A549 (cell line): ENCODE measurements around the gene CKAP5.

Source experiments
- CEBPB ChIP-seq, 2 experiments: fragments of >200 bp in 1 of 2; sonication (Bioruptor Twin) in 1 of 2; formaldehyde crosslinking in 1 of 2; IDR thresholded peaks; 2 replicates each; pipeline ENCODE4 v1.6.1; 2012 to 2016
- EP300 ChIP-seq, 2 experiments: fragments of >200 bp; sonication (Bioruptor Twin); formaldehyde crosslinking; IDR thresholded peaks; 2 replicates in 1 of 2; 3 replicates in 1 of 2; pipeline ENCODE4 v1.6.1; 2016 to 2017
- PHF8 ChIP-seq: fragments of 200-600 bp; sonication (generic); IDR thresholded peaks from 2 replicates; pipeline ENCODE4 v1.6.1; 2016; ENCODE audit warnings: low read depth, mild to moderate bottlenecking, antibody characterized with exemption, moderate library complexity, borderline replicate concordance
- RCOR1 ChIP-seq: fragments of 150-350 bp; IDR thresholded peaks from 2 replicates; pipeline ENCODE4 v1.6.1; 2014; ENCODE audit warnings: antibody characterized with exemption, low read length, low read depth
- RFX5 ChIP-seq: fragments of 450-650 bp; IDR thresholded peaks from 2 replicates; pipeline ENCODE4 v1.7.1; 2014; ENCODE audit warnings: antibody characterized with exemption, mild to moderate bottlenecking, moderate library complexity
- ZFP36 ChIP-seq: fragments of 450-650 bp; IDR thresholded peaks from 2 replicates; pipeline ENCODE4 v1.6.1; 2014; ENCODE audit warnings: borderline replicate concordance; ENCODE audit not compliant: partially characterized antibody
- TF ChIP-seq, protein P1 (sequence below): fragments of >200 bp; sonication (Bioruptor Twin); formaldehyde crosslinking; IDR thresholded peaks from 3 replicates; pipeline ENCODE4 v1.5.1; 2016
- TF ChIP-seq, protein P2 (sequence below): fragments of 200-600 bp; sonication (generic); IDR thresholded peaks from 2 replicates; pipeline ENCODE4 v1.6.1; 2016; ENCODE audit warnings: antibody characterized with exemption, mild to moderate bottlenecking, moderate library complexity

DNA sequence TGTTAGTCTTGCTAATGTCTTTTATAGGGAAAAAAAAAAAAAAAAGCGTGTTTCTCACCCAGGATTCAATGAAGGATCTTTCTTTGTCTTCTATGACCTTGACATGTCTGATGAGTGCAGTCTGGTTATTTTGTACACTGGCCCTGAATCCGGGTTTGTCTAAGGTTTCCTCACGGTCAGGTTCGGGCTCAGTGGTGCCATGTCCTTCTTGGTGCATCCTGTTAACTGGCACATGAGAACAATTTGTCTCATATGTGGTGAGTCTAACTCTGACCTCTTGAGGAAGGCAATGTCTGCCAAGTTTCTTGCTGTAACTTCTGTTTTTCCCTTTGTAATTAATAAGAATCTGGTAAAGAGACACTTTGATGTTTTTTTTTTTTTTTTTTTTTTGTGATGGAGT is 114.5 kb downstream of the CKAP5 start:
- no peak for TF ChIP-seq RFX5
- TF ChIP-seq RCOR1: no peak
- TF ChIP-seq, protein P1, sequence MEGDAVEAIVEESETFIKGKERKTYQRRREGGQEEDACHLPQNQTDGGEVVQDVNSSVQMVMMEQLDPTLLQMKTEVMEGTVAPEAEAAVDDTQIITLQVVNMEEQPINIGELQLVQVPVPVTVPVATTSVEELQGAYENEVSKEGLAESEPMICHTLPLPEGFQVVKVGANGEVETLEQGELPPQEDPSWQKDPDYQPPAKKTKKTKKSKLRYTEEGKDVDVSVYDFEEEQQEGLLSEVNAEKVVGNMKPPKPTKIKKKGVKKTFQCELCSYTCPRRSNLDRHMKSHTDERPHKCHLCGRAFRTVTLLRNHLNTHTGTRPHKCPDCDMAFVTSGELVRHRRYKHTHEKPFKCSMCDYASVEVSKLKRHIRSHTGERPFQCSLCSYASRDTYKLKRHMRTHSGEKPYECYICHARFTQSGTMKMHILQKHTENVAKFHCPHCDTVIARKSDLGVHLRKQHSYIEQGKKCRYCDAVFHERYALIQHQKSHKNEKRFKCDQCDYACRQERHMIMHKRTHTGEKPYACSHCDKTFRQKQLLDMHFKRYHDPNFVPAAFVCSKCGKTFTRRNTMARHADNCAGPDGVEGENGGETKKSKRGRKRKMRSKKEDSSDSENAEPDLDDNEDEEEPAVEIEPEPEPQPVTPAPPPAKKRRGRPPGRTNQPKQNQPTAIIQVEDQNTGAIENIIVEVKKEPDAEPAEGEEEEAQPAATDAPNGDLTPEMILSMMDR: no peak
- TF ChIP-seq PHF8: no peak
- TF ChIP-seq, protein P2, sequence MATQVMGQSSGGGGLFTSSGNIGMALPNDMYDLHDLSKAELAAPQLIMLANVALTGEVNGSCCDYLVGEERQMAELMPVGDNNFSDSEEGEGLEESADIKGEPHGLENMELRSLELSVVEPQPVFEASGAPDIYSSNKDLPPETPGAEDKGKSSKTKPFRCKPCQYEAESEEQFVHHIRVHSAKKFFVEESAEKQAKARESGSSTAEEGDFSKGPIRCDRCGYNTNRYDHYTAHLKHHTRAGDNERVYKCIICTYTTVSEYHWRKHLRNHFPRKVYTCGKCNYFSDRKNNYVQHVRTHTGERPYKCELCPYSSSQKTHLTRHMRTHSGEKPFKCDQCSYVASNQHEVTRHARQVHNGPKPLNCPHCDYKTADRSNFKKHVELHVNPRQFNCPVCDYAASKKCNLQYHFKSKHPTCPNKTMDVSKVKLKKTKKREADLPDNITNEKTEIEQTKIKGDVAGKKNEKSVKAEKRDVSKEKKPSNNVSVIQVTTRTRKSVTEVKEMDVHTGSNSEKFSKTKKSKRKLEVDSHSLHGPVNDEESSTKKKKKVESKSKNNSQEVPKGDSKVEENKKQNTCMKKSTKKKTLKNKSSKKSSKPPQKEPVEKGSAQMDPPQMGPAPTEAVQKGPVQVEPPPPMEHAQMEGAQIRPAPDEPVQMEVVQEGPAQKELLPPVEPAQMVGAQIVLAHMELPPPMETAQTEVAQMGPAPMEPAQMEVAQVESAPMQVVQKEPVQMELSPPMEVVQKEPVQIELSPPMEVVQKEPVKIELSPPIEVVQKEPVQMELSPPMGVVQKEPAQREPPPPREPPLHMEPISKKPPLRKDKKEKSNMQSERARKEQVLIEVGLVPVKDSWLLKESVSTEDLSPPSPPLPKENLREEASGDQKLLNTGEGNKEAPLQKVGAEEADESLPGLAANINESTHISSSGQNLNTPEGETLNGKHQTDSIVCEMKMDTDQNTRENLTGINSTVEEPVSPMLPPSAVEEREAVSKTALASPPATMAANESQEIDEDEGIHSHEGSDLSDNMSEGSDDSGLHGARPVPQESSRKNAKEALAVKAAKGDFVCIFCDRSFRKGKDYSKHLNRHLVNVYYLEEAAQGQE: no peak
- no peak for TF ChIP-seq EP300 (IDR thresholded peaks at IDR 0.05)
- no peak for TF ChIP-seq ZFP36
- no peak for TF ChIP-seq CEBPB (IDR thresholded peaks at IDR 0.05)
